Upper lobe of left lung (tissue), 6 donors: Measurements from ENCODE around the gene RASA1. TPM values are rescaled to one million over a fixed set of nuclear protein-coding genes. Genes with fewer than 3 reads are reported as not detected.

Experiments
- ATAC-seq, 2 donors: fragments of 200-7000 bp; cut with Tn5 transposase; one replicate each; pipeline ENCODE4 v1.9.1; 2022; ENCODE audit warnings: mild to moderate bottlenecking in 2 of 2, moderate library complexity in 2 of 2; ENCODE audit not compliant: low FRiP score in 2 of 2
- DNase-seq, 2 donors: peaks; one replicate each; pipeline ENCODE4 v3.0.0-alpha.2; 2019 to 2020
- H3K27ac ChIP-seq, 4 donors: fragments of 200-600 bp; sonication (generic); one replicate each; pipeline ENCODE4 v1.5.1; 2016 to 2019
- H3K27me3 ChIP-seq, 4 donors: fragments of 200-600 bp; sonication (generic); one replicate each; pipeline ENCODE4 v1.5.1; 2017 to 2019
- H3K36me3 ChIP-seq, 4 donors: fragments of 200-600 bp; sonication (generic); one replicate each; pipeline ENCODE4 v1.5.1; 2016 to 2019
- H3K4me1 ChIP-seq, 4 donors: fragments of 200-600 bp; sonication (generic); one replicate each; pipeline ENCODE4 v1.5.1; 2018 to 2019
- H3K4me3 ChIP-seq, 4 donors: fragments of 200-600 bp; sonication (generic); one replicate each; pipeline ENCODE4 v1.5.1; 2017 to 2019; ENCODE audit warnings: mild to moderate bottlenecking in 2 of 4, moderate library complexity in 1 of 4
- H3K9me3 ChIP-seq, 4 donors: fragments of 200-600 bp; sonication (generic); one replicate each; pipeline ENCODE4 v1.5.1; 2018 to 2019
- CTCF ChIP-seq, 6 experiments: fragments of 450-650 bp in 4 of 6; fragments of 200-600 bp in 2 of 6; sonication (generic) in 2 of 6; IDR thresholded peaks; one replicate each; pipeline ENCODE4 v1.5.1; 2016 to 2019; ENCODE audit warnings: antibody characterized with exemption in 6 of 6
- EP300 ChIP-seq, 4 donors: sonication (generic); formaldehyde crosslinking; IDR thresholded peaks; one replicate each; pipeline ENCODE4 v1.5.1; 2017; ENCODE audit warnings: antibody characterized with exemption in 4 of 4, control low read depth in 2 of 4
- POLR2A ChIP-seq, 4 donors: fragments of 450-650 bp; IDR thresholded peaks; one replicate each; pipeline ENCODE4 v1.5.1; 2016 to 2017; ENCODE audit warnings: antibody characterized with exemption in 4 of 4, mild to moderate bottlenecking in 2 of 4
- POLR2AphosphoS5 ChIP-seq, 2 donors: sonication (generic); formaldehyde crosslinking; IDR thresholded peaks; one replicate each; pipeline ENCODE4 v1.5.1; 2017; ENCODE audit warnings: antibody characterized with exemption in 2 of 2
- WGBS, 2 donors: methylation state at CpG; one replicate each; pipeline ENCODE4 v1.1.5; 2017 to 2018; 5-methylcytosine and 5-hydroxymethylcytosine counted together
- total RNA-seq, 6 donors: library from RNA; depleted of rRNA in 4 of 6; stranded (reverse); fragments of >200 nt in 4 of 6; gene quantifications; one replicate each; pipeline versions ENCODE4 v1.1.0 to v1.2.1, GENCODE V29; 2016 to 2021
- donor health status: DM: no; HTN: no; CAD: no; lungs with moderate emphysema.
- donor health status: DM: no; HTN: yes; CAD: no; lungs with severe emphysema.

Gene RASA1
- total RNA-seq, 6 donors from 2014 or later = 29.2 to 43.9 (median 30.9) TPM

GRCh38 chr5:87388129-87388528 is 120.4 kb downstream of the RASA1 start:
- H3K4me3 ChIP-seq = no peak overlapping the region
- H3K4me1 ChIP-seq = no peaks in the 10 kb centered on the region
- H3K9me3 ChIP-seq = no peaks in the 10 kb centered on the region
- ATAC-seq (no peak), DNase-seq (no peak)
- peaks cover 13 to 96% (median 30%) of the 10 kb centered on the region in 4 donors for H3K36me3 ChIP-seq
- no peaks in the 10 kb centered on the region for H3K27me3 ChIP-seq
- TF ChIP-seq EP300 (IDR thresholded peaks at IDR 0.05) (no peak), CTCF (IDR thresholded peaks at IDR 0.05) (no peak), POLR2A (IDR thresholded peaks at IDR 0.05) (no peak), POLR2AphosphoS5 (IDR thresholded peaks at IDR 0.05) (no peak)
- 88 to 94% methylated on average over 2 of the region's 2 CpGs for WGBS, 2 donors
- H3K27ac ChIP-seq = peak overlapping the region in 1 of 4 donors; percentile 21

GRCh38 chr5:87389296-87390034 is 121.8 kb downstream of the RASA1 start:
- TF ChIP-seq POLR2A (IDR thresholded peaks at IDR 0.05) (no peak), EP300 (IDR thresholded peaks at IDR 0.05) (no peak), POLR2AphosphoS5 (IDR thresholded peaks at IDR 0.05) (no peak), CTCF (IDR thresholded peaks at IDR 0.05) (no peak)
- no peak for DNase-seq
- H3K4me1 ChIP-seq = no peaks in the 10 kb centered on the region
- H3K27me3 ChIP-seq = no peaks in the 10 kb centered on the region
- H3K36me3 ChIP-seq = peaks cover 13 to 98% (median 36%) of the 10 kb centered on the region in 4 donors
- no peak overlapping the region for H3K27ac ChIP-seq
- no peak for ATAC-seq
- 95 to 96% methylated on average over 14 of the region's 14 CpGs for WGBS, 2 donors
- no peaks in the 10 kb centered on the region for H3K9me3 ChIP-seq
- no peak overlapping the region for H3K4me3 ChIP-seq

GRCh38 chr5:87390075-87390474 is 122.4 kb downstream of the RASA1 start:
- peaks cover 13 to 100% (median 38%) of the 10 kb centered on the region in 4 donors for H3K36me3 ChIP-seq
- H3K4me1 ChIP-seq = no peaks in the 10 kb centered on the region
- TF ChIP-seq EP300 (IDR thresholded peaks at IDR 0.05) (no peak), POLR2AphosphoS5 (IDR thresholded peaks at IDR 0.05) (no peak), POLR2A (IDR thresholded peaks at IDR 0.05) (no peak), CTCF (IDR thresholded peaks at IDR 0.05) (no peak)
- H3K27ac ChIP-seq = no peak overlapping the region
- WGBS, 2 donors = 90 to 97% methylated on average over 3 of the region's 3 CpGs
- no peak overlapping the region for H3K4me3 ChIP-seq
- DNase-seq (no peak), ATAC-seq (no peak)
- H3K27me3 ChIP-seq = no peaks in the 10 kb centered on the region
- no peaks in the 10 kb centered on the region for H3K9me3 ChIP-seq

GRCh38 chr5:87390576-87391199 is 123.0 kb downstream of the RASA1 start:
- Histone ChIP-seq H3K27me3 (no peaks in the 10 kb centered on the region), H3K4me3 (no peak overlapping the region), H3K9me3 (no peaks in the 10 kb centered on the region), H3K27ac (no peak overlapping the region), H3K36me3 (peaks cover 13 to 100% (median 44%) of the 10 kb centered on the region in 4 donors), H3K4me1 (no peaks in the 10 kb centered on the region)
- 75 to 85% methylated on average over 5 of the region's 5 CpGs for WGBS, 2 donors
- ATAC-seq (no peak), DNase-seq (no peak)
- TF ChIP-seq POLR2A (IDR thresholded peaks at IDR 0.05) (no peak), CTCF (IDR thresholded peaks at IDR 0.05) (no peak), POLR2AphosphoS5 (IDR thresholded peaks at IDR 0.05) (no peak), EP300 (IDR thresholded peaks at IDR 0.05) (no peak)
